ENCODE measurements around the gene SCN8A.
"Not testable (repeated sequence)": the region's sequence is repeated elsewhere in the genome, so short reads cannot be mapped to it uniquely, and the experiment has no call there.

SCN8A gene

DNA sequence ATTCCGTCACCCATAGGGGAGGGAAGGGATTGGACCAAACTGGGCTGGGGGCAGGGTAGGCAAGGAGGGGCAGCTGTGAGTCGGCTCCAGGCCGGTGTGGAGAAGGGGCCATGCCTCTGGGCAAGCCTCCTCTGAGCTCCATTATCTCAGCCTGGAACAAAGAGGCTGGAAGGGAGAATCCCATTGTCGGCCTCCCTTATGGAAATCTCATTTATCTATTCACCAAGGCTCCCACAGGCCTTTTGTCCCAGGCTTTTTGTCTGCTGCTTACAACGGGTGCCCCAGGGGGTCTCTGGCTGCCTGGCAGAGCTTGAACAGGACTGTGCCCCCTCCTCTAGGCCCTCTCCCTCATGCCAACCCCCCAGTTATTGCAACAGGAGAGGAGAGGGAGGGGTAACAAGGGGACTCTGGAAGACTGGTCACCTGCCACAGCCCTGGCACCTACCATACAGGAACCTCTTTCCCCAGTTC is 238.0 kb downstream of the SCN8A start:
- H3K4me3 ChIP-seq (ENCODE audit: low read length): peak overlapping the region; percentile 23
- H3K9ac ChIP-seq (ENCODE audit: low read length): no peak overlapping the region
- H3K9me3 ChIP-seq (ENCODE audit: control insufficient read depth, low read depth, low read length): no peaks in the 10 kb centered on the region
- no peaks in the 10 kb centered on the region for H3K27me3 ChIP-seq (ENCODE audit: control insufficient read depth, insufficient read depth, low read length)
- no peaks in the 10 kb centered on the region for H3K36me3 ChIP-seq (ENCODE audit: control insufficient read depth, low read depth, low read length)
- H3K27ac ChIP-seq (ENCODE audit: low read length): peak overlapping the region; percentile 22
- peaks cover 36% of the 10 kb centered on the region for H3K4me1 ChIP-seq (ENCODE audit: control insufficient read depth, low read depth, low read length)

DNA sequence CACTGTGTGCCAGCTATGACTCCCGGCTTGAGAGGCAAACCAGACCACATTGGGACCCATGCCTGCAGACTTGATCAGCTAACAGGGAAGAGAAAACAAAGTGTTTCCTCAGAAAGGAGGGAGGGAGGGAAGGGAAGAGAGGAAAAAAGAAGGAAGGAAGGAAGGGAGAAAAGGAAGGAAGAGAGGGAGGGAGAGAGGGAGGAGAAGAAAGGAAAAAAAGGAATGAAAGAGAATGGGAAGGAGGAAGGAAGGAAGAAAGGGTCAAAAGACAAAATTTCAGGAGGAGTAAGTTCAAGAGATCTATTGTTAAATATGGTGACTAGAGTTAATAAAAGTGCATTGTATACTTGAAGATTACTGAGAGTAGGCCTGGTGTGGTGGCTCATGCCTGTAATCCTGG is 238.6 kb downstream of the SCN8A start:
- Histone ChIP-seq H3K4me3 (ENCODE audit: low read length) (no peak overlapping the region), H3K36me3 (ENCODE audit: control insufficient read depth, low read depth, low read length) (no peaks in the 10 kb centered on the region), H3K4me1 (ENCODE audit: control insufficient read depth, low read depth, low read length) (peaks cover 37% of the 10 kb centered on the region), H3K9me3 (ENCODE audit: control insufficient read depth, low read depth, low read length) (no peaks in the 10 kb centered on the region), H3K27ac (ENCODE audit: low read length) (peak overlapping the region; percentile 15), H3K9ac (ENCODE audit: low read length) (no peak overlapping the region), H3K27me3 (ENCODE audit: control insufficient read depth, insufficient read depth, low read length) (no peaks in the 10 kb centered on the region)

DNA sequence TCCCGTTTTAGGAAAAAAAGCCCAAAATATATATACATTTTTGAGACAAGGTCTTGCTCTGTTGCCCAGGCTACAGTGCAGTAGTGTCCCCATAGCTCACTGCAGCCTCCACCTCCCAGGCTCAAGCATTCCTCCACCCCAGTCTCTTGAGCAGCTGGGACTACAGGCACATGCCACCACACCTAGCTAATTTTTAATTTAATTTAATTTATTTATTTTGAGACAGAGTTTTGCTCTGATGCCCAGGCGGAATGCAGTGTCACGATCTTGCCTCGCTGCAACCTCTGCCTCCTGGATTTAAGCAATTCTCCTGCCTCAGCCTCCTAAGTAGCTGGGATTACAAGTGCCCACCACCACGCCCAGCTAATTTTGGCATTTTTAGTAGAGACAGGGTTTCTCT is 240.8 kb downstream of the SCN8A start:
- H3K9me3 ChIP-seq (ENCODE audit: control insufficient read depth, low read depth, low read length); H3K27me3 ChIP-seq (ENCODE audit: control insufficient read depth, insufficient read depth, low read length); H3K9ac ChIP-seq (ENCODE audit: low read length); H3K27ac ChIP-seq (ENCODE audit: low read length); H3K36me3 ChIP-seq (ENCODE audit: control insufficient read depth, low read depth, low read length); H3K4me3 ChIP-seq (ENCODE audit: low read length): not testable (repeated sequence)
- H3K4me1 ChIP-seq (ENCODE audit: control insufficient read depth, low read depth, low read length): peaks cover 53% of the 10 kb centered on the region

DNA sequence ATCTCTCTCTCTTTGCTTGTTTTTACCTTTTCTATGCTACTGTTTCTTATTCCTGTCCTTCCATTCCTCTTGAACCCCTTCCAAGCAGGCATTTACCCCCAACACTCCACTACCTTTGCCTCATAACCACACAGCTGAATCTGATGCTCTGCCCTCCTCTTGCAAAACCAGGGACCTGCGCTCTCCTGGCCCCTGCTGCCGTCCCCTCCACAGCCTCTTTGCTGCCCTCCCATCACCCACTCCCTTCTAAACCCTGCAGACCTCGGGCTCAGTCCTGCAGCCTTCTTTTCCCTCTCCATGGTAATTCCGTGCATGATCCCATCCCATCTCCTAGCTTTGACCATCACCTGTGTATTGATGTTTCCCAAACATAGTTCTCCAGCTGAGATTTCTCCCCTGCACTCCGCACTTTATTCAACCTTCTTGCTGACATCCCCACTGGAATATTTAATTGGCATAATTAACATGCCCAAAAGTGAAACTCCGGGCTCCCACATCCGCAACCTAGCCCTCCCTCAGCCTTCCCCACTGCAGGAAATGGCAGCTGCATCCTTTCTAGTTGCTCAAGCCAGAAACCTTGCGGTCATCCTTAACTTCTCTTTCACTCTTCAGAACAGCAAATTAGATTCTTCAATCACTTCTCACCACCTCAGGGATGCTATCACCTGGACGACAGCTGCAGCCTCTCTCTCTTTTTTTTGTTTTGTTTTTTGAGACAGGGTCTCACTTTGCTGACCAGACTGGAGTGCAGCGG is 241.5 kb downstream of the SCN8A start:
- peaks cover 51% of the 10 kb centered on the region for H3K4me1 ChIP-seq (ENCODE audit: control insufficient read depth, low read depth, low read length)
- H3K27me3 ChIP-seq (ENCODE audit: control insufficient read depth, insufficient read depth, low read length): no peaks in the 10 kb centered on the region
- no peak overlapping the region for H3K4me3 ChIP-seq (ENCODE audit: low read length)
- H3K9me3 ChIP-seq (ENCODE audit: control insufficient read depth, low read depth, low read length): no peaks in the 10 kb centered on the region
- no peaks in the 10 kb centered on the region for H3K36me3 ChIP-seq (ENCODE audit: control insufficient read depth, low read depth, low read length)
- no peak overlapping the region for H3K9ac ChIP-seq (ENCODE audit: low read length)
- no peak overlapping the region for H3K27ac ChIP-seq (ENCODE audit: low read length)

DNA sequence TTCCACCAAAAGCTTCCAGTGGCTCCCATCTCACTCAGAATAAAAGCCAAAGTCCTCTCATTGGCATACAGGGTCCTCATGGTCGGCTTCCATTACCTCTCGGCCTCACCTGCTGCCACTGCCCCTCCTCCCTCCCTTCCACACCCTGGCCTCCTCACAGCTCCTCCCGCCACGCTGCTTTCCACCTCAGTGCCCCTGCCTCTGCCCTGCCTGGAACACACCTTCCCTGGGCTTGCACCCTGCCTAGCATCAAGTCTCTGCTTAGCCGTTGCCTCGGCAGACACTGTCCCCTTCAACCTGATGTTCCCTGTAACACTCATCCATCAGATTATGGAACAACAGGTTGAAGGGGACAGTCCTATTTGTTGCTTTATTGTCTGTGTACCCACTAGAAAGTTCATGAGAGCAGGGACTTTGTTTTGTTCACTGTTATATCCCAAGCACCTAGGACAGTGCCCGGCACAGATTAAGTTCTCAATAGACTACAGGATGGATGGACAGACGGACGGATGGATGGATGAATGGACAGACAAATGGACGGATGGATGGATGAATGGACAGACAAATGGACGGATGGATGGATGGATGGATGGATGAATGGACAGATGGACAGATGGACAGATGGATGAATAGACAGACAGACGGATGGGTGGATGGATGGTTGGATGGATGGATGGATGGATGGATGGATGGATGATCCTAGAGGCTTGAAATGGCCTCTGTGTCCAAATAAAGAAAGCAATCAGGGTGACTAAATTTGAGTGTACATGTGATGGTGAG is 242.6 kb downstream of the SCN8A start:
- Histone ChIP-seq H3K9me3 (ENCODE audit: control insufficient read depth, low read depth, low read length) (no peaks in the 10 kb centered on the region), H3K4me1 (ENCODE audit: control insufficient read depth, low read depth, low read length) (peaks cover 40% of the 10 kb centered on the region), H3K27me3 (ENCODE audit: control insufficient read depth, insufficient read depth, low read length) (no peaks in the 10 kb centered on the region), H3K9ac (ENCODE audit: low read length) (no peak overlapping the region), H3K27ac (ENCODE audit: low read length) (no peak overlapping the region), H3K36me3 (ENCODE audit: control insufficient read depth, low read depth, low read length) (no peaks in the 10 kb centered on the region), H3K4me3 (ENCODE audit: low read length) (no peak overlapping the region)

DNA sequence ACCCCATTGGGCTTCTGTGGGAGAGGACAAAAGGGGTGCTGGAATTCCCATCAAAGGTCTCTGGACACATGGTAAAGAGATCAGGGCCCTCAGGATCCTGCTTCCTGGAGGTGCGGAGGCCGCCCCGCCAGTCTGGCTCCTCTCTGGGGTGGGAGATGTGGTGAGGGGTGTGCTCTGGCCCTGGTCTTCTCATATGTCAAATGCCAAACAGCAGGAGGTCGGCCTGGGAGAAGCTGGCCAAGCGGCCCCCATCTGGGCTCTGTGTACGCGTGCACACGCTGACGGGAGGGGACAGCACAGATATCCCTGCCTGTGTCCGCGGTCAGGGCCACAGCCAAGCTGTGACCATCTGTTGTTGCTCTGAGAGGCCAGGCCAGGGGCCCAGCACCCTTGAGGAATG is 243.4 kb downstream of the SCN8A start:
- H3K9me3 ChIP-seq (ENCODE audit: control insufficient read depth, low read depth, low read length): no peaks in the 10 kb centered on the region
- H3K4me3 ChIP-seq (ENCODE audit: low read length): no peak overlapping the region
- peaks cover 36% of the 10 kb centered on the region for H3K4me1 ChIP-seq (ENCODE audit: control insufficient read depth, low read depth, low read length)
- H3K27me3 ChIP-seq (ENCODE audit: control insufficient read depth, insufficient read depth, low read length): no peaks in the 10 kb centered on the region
- H3K27ac ChIP-seq (ENCODE audit: low read length): no peak overlapping the region
- H3K9ac ChIP-seq (ENCODE audit: low read length): no peak overlapping the region
- no peaks in the 10 kb centered on the region for H3K36me3 ChIP-seq (ENCODE audit: control insufficient read depth, low read depth, low read length)

DNA sequence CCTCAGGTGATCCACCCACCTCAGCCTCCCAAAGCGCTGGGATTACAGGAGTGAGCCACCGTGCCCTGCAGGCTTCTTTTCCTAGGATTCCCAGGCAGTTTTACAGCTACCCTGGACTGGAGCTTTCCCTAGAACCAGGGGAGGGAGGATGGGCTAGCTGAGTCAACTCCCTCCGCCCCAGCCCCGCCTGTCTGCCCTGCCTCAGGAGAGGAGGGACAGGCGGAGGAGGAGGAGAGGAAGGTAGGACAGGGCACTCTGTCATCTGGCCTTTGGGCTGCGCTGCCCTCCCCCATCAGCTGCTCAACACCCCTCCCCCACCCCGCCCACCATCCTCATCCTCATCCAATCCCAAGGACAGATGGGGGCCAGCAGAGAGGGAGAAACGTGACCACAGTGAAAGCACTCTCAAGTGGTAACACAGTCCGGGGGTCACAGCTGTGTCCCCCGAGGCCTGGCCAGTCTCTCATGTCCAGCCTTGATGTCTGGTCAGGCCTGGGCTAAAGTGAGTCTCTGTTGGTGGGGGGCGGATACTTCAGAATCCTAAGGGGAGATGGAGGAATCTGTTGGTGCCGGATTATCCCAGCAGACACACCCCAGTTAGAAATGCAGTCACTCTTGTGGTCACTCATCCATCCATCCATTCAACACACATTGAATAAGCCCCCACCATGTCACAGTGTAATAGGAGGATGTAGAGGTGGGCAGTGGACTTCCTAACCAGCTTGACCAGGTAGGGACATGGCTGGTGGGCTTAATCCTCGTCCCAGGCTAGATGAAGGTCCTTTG is 245.2 kb downstream of the SCN8A start:
- Histone ChIP-seq H3K27ac (ENCODE audit: low read length) (no peak overlapping the region), H3K9me3 (ENCODE audit: control insufficient read depth, low read depth, low read length) (no peaks in the 10 kb centered on the region), H3K36me3 (ENCODE audit: control insufficient read depth, low read depth, low read length) (no peaks in the 10 kb centered on the region), H3K4me1 (ENCODE audit: control insufficient read depth, low read depth, low read length) (peaks cover 29% of the 10 kb centered on the region), H3K4me3 (ENCODE audit: low read length) (no peak overlapping the region), H3K9ac (ENCODE audit: low read length) (no peak overlapping the region), H3K27me3 (ENCODE audit: control insufficient read depth, insufficient read depth, low read length) (no peaks in the 10 kb centered on the region)

DNA sequence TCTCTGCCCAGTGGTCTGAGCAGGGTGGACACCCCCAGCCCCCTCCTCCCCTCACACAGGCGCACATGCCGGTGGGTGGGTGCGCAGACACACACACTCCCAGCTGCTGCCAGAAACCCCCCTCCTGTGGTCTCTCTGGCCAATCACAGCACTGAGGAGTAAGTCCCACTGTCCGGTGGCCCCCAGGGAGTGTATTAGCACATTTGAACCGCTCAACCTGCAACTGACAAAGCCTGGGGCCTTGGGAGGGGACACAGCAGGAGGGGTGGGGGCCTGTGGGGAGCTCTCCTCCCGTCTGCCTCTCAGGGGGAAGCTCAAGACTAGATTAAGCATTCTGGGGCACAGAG is 245.8 kb downstream of the SCN8A start:
- Histone ChIP-seq H3K9me3 (ENCODE audit: control insufficient read depth, low read depth, low read length) (no peaks in the 10 kb centered on the region), H3K27ac (ENCODE audit: low read length) (no peak overlapping the region), H3K4me3 (ENCODE audit: low read length) (no peak overlapping the region), H3K27me3 (ENCODE audit: control insufficient read depth, insufficient read depth, low read length) (no peaks in the 10 kb centered on the region), H3K36me3 (ENCODE audit: control insufficient read depth, low read depth, low read length) (no peaks in the 10 kb centered on the region), H3K4me1 (ENCODE audit: control insufficient read depth, low read depth, low read length) (peaks cover 32% of the 10 kb centered on the region), H3K9ac (ENCODE audit: low read length) (no peak overlapping the region)

DNA sequence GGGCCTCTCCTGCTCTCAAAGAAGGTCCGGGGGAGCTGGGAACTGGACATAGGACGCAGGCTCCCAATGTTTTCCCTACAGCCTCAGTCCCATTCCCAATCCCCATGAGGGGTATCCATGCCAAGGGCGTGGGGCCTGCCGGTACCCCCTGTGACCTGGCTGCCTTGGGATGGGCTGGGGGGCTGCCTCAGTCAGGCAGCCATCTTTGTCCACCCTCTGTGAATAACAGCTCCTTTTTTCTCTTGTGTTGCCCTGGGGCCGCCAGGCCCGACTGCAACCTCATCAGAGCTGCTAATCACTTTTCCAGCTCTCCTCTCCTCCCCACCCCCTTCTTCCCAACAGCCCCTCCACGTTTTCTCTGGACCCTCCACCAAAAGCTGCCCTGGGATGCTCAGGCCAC is 246.3 kb downstream of the SCN8A start:
- H3K9me3 ChIP-seq (ENCODE audit: control insufficient read depth, low read depth, low read length): no peaks in the 10 kb centered on the region
- no peaks in the 10 kb centered on the region for H3K27me3 ChIP-seq (ENCODE audit: control insufficient read depth, insufficient read depth, low read length)
- no peak overlapping the region for H3K27ac ChIP-seq (ENCODE audit: low read length)
- no peak overlapping the region for H3K9ac ChIP-seq (ENCODE audit: low read length)
- no peak overlapping the region for H3K4me3 ChIP-seq (ENCODE audit: low read length)
- H3K4me1 ChIP-seq (ENCODE audit: control insufficient read depth, low read depth, low read length): peaks cover 36% of the 10 kb centered on the region
- H3K36me3 ChIP-seq (ENCODE audit: control insufficient read depth, low read depth, low read length): no peaks in the 10 kb centered on the region

DNA sequence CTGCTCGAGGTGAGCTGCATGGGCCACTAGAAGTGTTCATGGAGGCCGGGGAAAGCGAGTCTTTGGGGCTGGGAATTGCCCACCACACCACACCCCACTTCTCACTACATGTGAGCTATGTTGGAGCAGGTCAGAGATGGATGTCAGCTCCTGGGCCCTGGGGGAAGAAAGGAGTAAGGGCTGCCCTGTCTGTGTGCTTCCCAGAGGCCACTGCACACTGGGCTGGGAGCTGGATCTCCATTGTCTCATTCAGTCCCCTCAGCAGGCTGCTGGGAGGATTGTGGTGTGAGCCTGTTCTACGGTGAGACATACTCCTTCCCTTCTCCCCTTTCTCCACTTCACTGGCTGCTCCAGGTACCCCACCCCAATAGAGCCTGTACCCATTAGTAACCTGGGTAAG is 247.0 kb downstream of the SCN8A start:
- Histone ChIP-seq H3K36me3 (ENCODE audit: control insufficient read depth, low read depth, low read length) (no peaks in the 10 kb centered on the region), H3K4me3 (ENCODE audit: low read length) (no peak overlapping the region), H3K9me3 (ENCODE audit: control insufficient read depth, low read depth, low read length) (no peaks in the 10 kb centered on the region), H3K27ac (ENCODE audit: low read length) (no peak overlapping the region), H3K27me3 (ENCODE audit: control insufficient read depth, insufficient read depth, low read length) (no peaks in the 10 kb centered on the region), H3K4me1 (ENCODE audit: control insufficient read depth, low read depth, low read length) (peaks cover 36% of the 10 kb centered on the region), H3K9ac (ENCODE audit: low read length) (no peak overlapping the region)

DNA sequence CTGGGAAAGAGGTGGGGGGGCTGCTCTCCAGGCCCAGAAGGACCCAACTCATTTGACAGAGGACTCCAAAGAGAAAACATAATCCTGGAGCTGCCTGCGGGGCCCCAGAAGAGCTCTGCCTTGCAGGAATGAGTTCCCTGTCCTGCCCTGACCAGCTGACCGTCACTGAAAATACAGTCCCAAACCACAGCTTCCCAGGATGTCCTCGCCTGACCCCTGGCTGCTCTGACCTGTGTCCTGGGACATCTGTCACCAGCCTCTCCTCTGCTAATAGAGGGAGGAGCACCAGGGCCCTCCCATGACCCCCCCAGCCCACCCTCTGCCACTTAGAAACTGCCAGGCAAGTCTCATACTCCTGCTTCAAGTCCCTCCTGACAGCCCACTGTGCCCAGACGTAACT is 247.7 kb downstream of the SCN8A start:
- H3K36me3 ChIP-seq (ENCODE audit: control insufficient read depth, low read depth, low read length): no peaks in the 10 kb centered on the region
- peaks cover 36% of the 10 kb centered on the region for H3K4me1 ChIP-seq (ENCODE audit: control insufficient read depth, low read depth, low read length)
- no peaks in the 10 kb centered on the region for H3K27me3 ChIP-seq (ENCODE audit: control insufficient read depth, insufficient read depth, low read length)
- no peak overlapping the region for H3K27ac ChIP-seq (ENCODE audit: low read length)
- H3K4me3 ChIP-seq (ENCODE audit: low read length): no peak overlapping the region
- H3K9me3 ChIP-seq (ENCODE audit: control insufficient read depth, low read depth, low read length): no peaks in the 10 kb centered on the region
- H3K9ac ChIP-seq (ENCODE audit: low read length): no peak overlapping the region

Measured in iPS-18a (cell line).